GM12878 (cell line): ENCODE results near the gene LRP10. TPM values are rescaled to one million over a fixed set of nuclear protein-coding genes. Genes with fewer than 3 reads are reported as not detected.

Source experiments
- BACH1 ChIP-seq: fragments of 450-650 bp; IDR thresholded peaks from 2 replicates; pipeline ENCODE4 v1.6.1; 2017; ENCODE audit warnings: mild to moderate bottlenecking, borderline replicate concordance
- CREB1 ChIP-seq: IDR thresholded peaks from 2 replicates; pipeline ENCODE4 v1.6.1; 2012; ENCODE audit warnings: low read depth, mild to moderate bottlenecking, inconsistent platforms
- CUX1 ChIP-seq: IDR thresholded peaks from 2 replicates; pipeline ENCODE4 v1.6.1; 2012; ENCODE audit warnings: improper control_type of control experiment, low read depth, low read length; ENCODE audit not compliant: insufficient replicate concordance
- EGR1 ChIP-seq, 2 experiments: IDR thresholded peaks; 1 replicate in 1 of 2; 2 replicates in 1 of 2; pipeline ENCODE4 v1.6.1; 2011 to 2012; ENCODE audit warnings: low read depth in 2 of 2, low read length in 2 of 2, borderline replicate concordance in 1 of 2, mild to moderate bottlenecking in 1 of 2, moderate library complexity in 1 of 2
- GATAD2B ChIP-seq: fragments of 450-650 bp; conservative IDR thresholded peaks from 2 replicates; pipeline ENCODE4 v1.6.1; 2017; ENCODE audit warnings: low read depth, mild to moderate bottlenecking, moderate library complexity
- IKZF1 ChIP-seq: fragments of 450-650 bp; conservative IDR thresholded peaks from 2 replicates; pipeline ENCODE4 v1.6.1; 2017; ENCODE audit warnings: antibody characterized with exemption, mild to moderate bottlenecking
- JUNB ChIP-seq: IDR thresholded peaks from 2 replicates; pipeline ENCODE4 v1.6.1; 2016; ENCODE audit warnings: antibody characterized with exemption, mild to moderate bottlenecking
- MTA2 ChIP-seq: fragments of 450-650 bp; IDR thresholded peaks from 2 replicates; pipeline ENCODE4 v1.6.1; 2016; ENCODE audit warnings: low read depth, mild to moderate bottlenecking, moderate library complexity
- PML ChIP-seq: IDR thresholded peaks from 2 replicates; pipeline ENCODE4 v1.6.1; 2012; ENCODE audit warnings: low read length, inconsistent platforms
- SUPT20H ChIP-seq: IDR thresholded peaks from 2 replicates; pipeline ENCODE4 v1.6.1; 2011; ENCODE audit warnings: low read depth, mild to moderate bottlenecking, low read length, moderate library complexity, borderline replicate concordance; ENCODE audit not compliant: control insufficient read depth
- ZBTB33 ChIP-seq: fragments of 450-650 bp; IDR thresholded peaks from 2 replicates; pipeline ENCODE4 v1.6.1; 2017; ENCODE audit warnings: mild to moderate bottlenecking
- ZNF207 ChIP-seq: fragments of 450-650 bp; IDR thresholded peaks from 2 replicates; pipeline ENCODE4 v1.6.1; 2014; ENCODE audit warnings: antibody characterized with exemption, mild to moderate bottlenecking, borderline replicate concordance
- polyA plus RNA-seq, 11 experiments: library from polyadenylated mRNA; depleted of rRNA in 4 of 11; unstranded in 6 of 11; stranded (reverse) in 5 of 11; fragments of >200 nt; fragmentation: Nextera tagmentation in 4 of 11; fragmentation: Illumina TruSeq in 1 of 11; extraction: Ambion mirVana in 4 of 11; extraction: Trizol in 1 of 11; gene quantifications; 1 replicate in 1 of 11; 2 replicates in 10 of 11; pipeline versions ENCODE4 v1.2.1 to v1.2.3, GENCODE V29; 2011 to 2016; ENCODE audit warnings: inconsistent platforms in 2 of 11, missing spikeins in 2 of 11, low read depth in 1 of 11
- total RNA-seq, 4 experiments: library from RNA; depleted of rRNA in 3 of 4; stranded (reverse); fragments of >200 nt in 3 of 4; fragmentation: Illumina TruSeq in 1 of 4; extraction: Trizol in 1 of 4; gene quantifications; 2 replicates each; pipeline versions ENCODE4 v1.2.1 to v1.2.3, GENCODE V29; 2013 to 2021
- TF ChIP-seq, protein P1 (sequence below): fragments of 450-650 bp; IDR thresholded peaks from 2 replicates; pipeline ENCODE4 v1.6.1; 2014; ENCODE audit warnings: mild to moderate bottlenecking
- TF ChIP-seq, protein P2 (sequence below): fragments of 450-650 bp; IDR thresholded peaks from 2 replicates; pipeline ENCODE4 v1.6.1; 2016; ENCODE audit warnings: mild to moderate bottlenecking, moderate library complexity, borderline replicate concordance
- TF ChIP-seq, protein P3 (sequence below): fragments of 450-650 bp; IDR thresholded peaks from 2 replicates; pipeline ENCODE4 v1.6.1; 2017; ENCODE audit warnings: mild to moderate bottlenecking, low read depth, inconsistent platforms; ENCODE audit not compliant: poor library complexity, severe bottlenecking

LRP10 gene
- total and polyA plus RNA-seq, 10 of the 15 experiments (the other 5 are each of a cell fraction or from before 2014, with no cell fraction given) = 3.0 to 56.9 (median 20.9) TPM

- TF ChIP-seq ZBTB33 (no peak), MTA2 (peak; percentile 35), ZNF207 (no peak), IKZF1 (peak; percentile 64), SUPT20H (no peak), CREB1 (0 out of 2 replicates have a peak, but pooled peaks have one; percentile 12), GATAD2B (peak; percentile 11; the same call in 1 of the 2 replicates), JUNB (no peak), PML (no peak), BACH1 (no peak), CUX1 (no peak), EGR1 (IDR thresholded peaks at IDR 0.05; ENCODE audit: borderline replicate concordance in 1 of 2, low read depth in 2 of 2, low read length in 2 of 2) (peak in 1 of 2 experiments; percentile 38; a peak in 1 of 3 replicates)
- TF ChIP-seq, protein P1, sequence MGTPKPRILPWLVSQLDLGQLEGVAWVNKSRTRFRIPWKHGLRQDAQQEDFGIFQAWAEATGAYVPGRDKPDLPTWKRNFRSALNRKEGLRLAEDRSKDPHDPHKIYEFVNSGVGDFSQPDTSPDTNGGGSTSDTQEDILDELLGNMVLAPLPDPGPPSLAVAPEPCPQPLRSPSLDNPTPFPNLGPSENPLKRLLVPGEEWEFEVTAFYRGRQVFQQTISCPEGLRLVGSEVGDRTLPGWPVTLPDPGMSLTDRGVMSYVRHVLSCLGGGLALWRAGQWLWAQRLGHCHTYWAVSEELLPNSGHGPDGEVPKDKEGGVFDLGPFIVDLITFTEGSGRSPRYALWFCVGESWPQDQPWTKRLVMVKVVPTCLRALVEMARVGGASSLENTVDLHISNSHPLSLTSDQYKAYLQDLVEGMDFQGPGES = no peak
- TF ChIP-seq, protein P2, sequence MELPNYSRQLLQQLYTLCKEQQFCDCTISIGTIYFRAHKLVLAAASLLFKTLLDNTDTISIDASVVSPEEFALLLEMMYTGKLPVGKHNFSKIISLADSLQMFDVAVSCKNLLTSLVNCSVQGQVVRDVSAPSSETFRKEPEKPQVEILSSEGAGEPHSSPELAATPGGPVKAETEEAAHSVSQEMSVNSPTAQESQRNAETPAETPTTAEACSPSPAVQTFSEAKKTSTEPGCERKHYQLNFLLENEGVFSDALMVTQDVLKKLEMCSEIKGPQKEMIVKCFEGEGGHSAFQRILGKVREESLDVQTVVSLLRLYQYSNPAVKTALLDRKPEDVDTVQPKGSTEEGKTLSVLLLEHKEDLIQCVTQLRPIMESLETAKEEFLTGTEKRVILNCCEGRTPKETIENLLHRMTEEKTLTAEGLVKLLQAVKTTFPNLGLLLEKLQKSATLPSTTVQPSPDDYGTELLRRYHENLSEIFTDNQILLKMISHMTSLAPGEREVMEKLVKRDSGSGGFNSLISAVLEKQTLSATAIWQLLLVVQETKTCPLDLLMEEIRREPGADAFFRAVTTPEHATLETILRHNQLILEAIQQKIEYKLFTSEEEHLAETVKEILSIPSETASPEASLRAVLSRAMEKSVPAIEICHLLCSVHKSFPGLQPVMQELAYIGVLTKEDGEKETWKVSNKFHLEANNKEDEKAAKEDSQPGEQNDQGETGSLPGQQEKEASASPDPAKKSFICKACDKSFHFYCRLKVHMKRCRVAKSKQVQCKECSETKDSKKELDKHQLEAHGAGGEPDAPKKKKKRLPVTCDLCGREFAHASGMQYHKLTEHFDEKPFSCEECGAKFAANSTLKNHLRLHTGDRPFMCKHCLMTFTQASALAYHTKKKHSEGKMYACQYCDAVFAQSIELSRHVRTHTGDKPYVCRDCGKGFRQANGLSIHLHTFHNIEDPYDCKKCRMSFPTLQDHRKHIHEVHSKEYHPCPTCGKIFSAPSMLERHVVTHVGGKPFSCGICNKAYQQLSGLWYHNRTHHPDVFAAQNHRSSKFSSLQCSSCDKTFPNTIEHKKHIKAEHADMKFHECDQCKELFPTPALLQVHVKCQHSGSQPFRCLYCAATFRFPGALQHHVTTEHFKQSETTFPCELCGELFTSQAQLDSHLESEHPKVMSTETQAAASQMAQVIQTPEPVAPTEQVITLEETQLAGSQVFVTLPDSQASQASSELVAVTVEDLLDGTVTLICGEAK = no peak
- TF ChIP-seq, protein P3, sequence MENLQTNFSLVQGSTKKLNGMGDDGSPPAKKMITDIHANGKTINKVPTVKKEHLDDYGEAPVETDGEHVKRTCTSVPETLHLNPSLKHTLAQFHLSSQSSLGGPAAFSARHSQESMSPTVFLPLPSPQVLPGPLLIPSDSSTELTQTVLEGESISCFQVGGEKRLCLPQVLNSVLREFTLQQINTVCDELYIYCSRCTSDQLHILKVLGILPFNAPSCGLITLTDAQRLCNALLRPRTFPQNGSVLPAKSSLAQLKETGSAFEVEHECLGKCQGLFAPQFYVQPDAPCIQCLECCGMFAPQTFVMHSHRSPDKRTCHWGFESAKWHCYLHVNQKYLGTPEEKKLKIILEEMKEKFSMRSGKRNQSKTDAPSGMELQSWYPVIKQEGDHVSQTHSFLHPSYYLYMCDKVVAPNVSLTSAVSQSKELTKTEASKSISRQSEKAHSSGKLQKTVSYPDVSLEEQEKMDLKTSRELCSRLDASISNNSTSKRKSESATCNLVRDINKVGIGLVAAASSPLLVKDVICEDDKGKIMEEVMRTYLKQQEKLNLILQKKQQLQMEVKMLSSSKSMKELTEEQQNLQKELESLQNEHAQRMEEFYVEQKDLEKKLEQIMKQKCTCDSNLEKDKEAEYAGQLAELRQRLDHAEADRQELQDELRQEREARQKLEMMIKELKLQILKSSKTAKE = peak; percentile 51
Measured at GRCh38 chr14:22822571-22823098, 48.9 kb upstream of the LRP10 start (continued).
